ENCODE data around the gene HELT.
"Not testable (repeated sequence)": the region's sequence is repeated elsewhere in the genome, so short reads cannot be mapped to it uniquely, and the experiment has no call there.

Gene HELT

GRCh38 chr4:185036842-185037241, 18.6 kb downstream of the HELT start:
- no peak for DNase-seq (ENCODE audit: low read depth)

GRCh38 chr4:185039508-185040273, 21.4 kb downstream of the HELT start:
- DNase-seq (ENCODE audit: low read depth): peak; percentile 4

GRCh38 chr4:185040523-185040922, 22.2 kb downstream of the HELT start:
- DNase-seq (ENCODE audit: low read depth): no peak

- DNase-seq (ENCODE audit: low read depth): not testable (repeated sequence)
Measured at GRCh38 chr4:185050286-185050685, 32.0 kb downstream of the HELT start.

- DNase-seq (ENCODE audit: low read depth): not testable (repeated sequence)
Measured at GRCh38 chr4:185051283-185051682, 33.0 kb downstream of the HELT start.

GRCh38 chr4:185053746-185054145, 35.5 kb downstream of the HELT start:
- no peak for DNase-seq (ENCODE audit: low read depth)

GRCh38 chr4:185054272-185054671, 36.0 kb downstream of the HELT start:
- no peak for DNase-seq (ENCODE audit: low read depth)

GRCh38 chr4:185054886-185055285, 36.6 kb downstream of the HELT start:
- DNase-seq (ENCODE audit: low read depth): no peak

GRCh38 chr4:185061610-185062009, 43.3 kb downstream of the HELT start:
- no peak for DNase-seq (ENCODE audit: low read depth)

GRCh38 chr4:185062606-185063005, 44.3 kb downstream of the HELT start:
- DNase-seq (ENCODE audit: low read depth): no peak

GRCh38 chr4:185066179-185066578, 47.9 kb downstream of the HELT start:
- DNase-seq (ENCODE audit: low read depth): no peak

GRCh38 chr4:185068837-185069236, 50.5 kb downstream of the HELT start:
- no peak for DNase-seq (ENCODE audit: low read depth)

Data from activated T-helper 1 cell treated with Interleukin-2 at 50 U/mL for 16 hours (primary cell).